ENCODE results near the gene B4GALNT4.

B4GALNT4 gene

GRCh38 chr11:371716-372590 lies 2.7 kb downstream of the B4GALNT4 start:
- no peak overlapping the region for H2AK5ac ChIP-seq (ENCODE audit: low read length, severe bottlenecking)
- H3K27me3 ChIP-seq (ENCODE audit: control insufficient read depth in 1 of 2, insufficient read depth in 1 of 2, low read length in 2 of 2), result peaks cover 4 to 50% of the 10 kb centered on the region in 2 experiments
- no peak overlapping the region for H3K4ac ChIP-seq (ENCODE audit: low read depth in 1 of 2, low read length in 2 of 2)
- no peak overlapping the region for H3K4me3 ChIP-seq (ENCODE audit: insufficient read depth in 1 of 2, low read depth in 1 of 2, low read length in 2 of 2)
- peak overlapping the region; percentile 22 for H4K91ac ChIP-seq (ENCODE audit: low read length)
- peaks cover 25% of the 10 kb centered on the region for H3K4me1 ChIP-seq (ENCODE audit: control insufficient read depth, insufficient read depth, low read depth, low read length)
- no peak for DNase-seq
- 94% methylated on average over 18 of the region's 19 CpGs for WGBS
- no peak overlapping the region for H4K8ac ChIP-seq (ENCODE audit: low read length)
- no peak overlapping the region for H2BK5ac ChIP-seq (ENCODE audit: low read depth, low read length, poor library complexity, severe bottlenecking)
- peaks cover 6% of the 10 kb centered on the region for H3K79me1 ChIP-seq (replicated peaks; ENCODE audit: low read length, poor library complexity, severe bottlenecking)
- no peak overlapping the region for H2BK120ac ChIP-seq (ENCODE audit: low read depth, low read length)
- H2AFZ ChIP-seq (ENCODE audit: low read depth, low read length), result no peak overlapping the region
- H3K9ac ChIP-seq (ENCODE audit: low read length), result no peak overlapping the region
- H3K18ac ChIP-seq (ENCODE audit: low read depth in 1 of 2, low read length in 2 of 2), result no peak overlapping the region
- no peak overlapping the region for H2BK12ac ChIP-seq (ENCODE audit: low read length in 2 of 2)
- H3K4me2 ChIP-seq (ENCODE audit: low read length, poor library complexity, severe bottlenecking), result no peak overlapping the region
- H3K23ac ChIP-seq (ENCODE audit: low read length in 2 of 2), result no peak overlapping the region
- H3K27ac ChIP-seq (ENCODE audit: low read length, poor library complexity, severe bottlenecking), result no peak overlapping the region
- no peak overlapping the region for H2BK15ac ChIP-seq (ENCODE audit: low read depth, poor library complexity, severe bottlenecking)
- no peaks in the 10 kb centered on the region for H3K9me3 ChIP-seq (ENCODE audit: control insufficient read depth, low read length)
- H3K14ac ChIP-seq (ENCODE audit: low read length in 2 of 2), result no peak overlapping the region
- H3K36me3 ChIP-seq (ENCODE audit: control insufficient read depth in 1 of 2, insufficient read depth in 2 of 2, low read depth in 1 of 2, low read length in 2 of 2), result peaks cover 0 to 49% of the 10 kb centered on the region in 2 experiments

- no peak overlapping the region for H2BK120ac ChIP-seq (ENCODE audit: low read depth, low read length)
- no peak overlapping the region for H3K4me3 ChIP-seq (ENCODE audit: insufficient read depth in 1 of 2, low read depth in 1 of 2, low read length in 2 of 2)
- H3K36me3 ChIP-seq (ENCODE audit: control insufficient read depth in 1 of 2, insufficient read depth in 2 of 2, low read depth in 1 of 2, low read length in 2 of 2), result peaks cover 0 to 60% of the 10 kb centered on the region in 2 experiments
- peaks cover 6% of the 10 kb centered on the region for H3K79me1 ChIP-seq (replicated peaks; ENCODE audit: low read length, poor library complexity, severe bottlenecking)
- H3K27me3 ChIP-seq (ENCODE audit: control insufficient read depth in 1 of 2, insufficient read depth in 1 of 2, low read length in 2 of 2), result peaks cover 0 to 47% of the 10 kb centered on the region in 2 experiments
- H3K4ac ChIP-seq (ENCODE audit: low read depth in 1 of 2, low read length in 2 of 2), result no peak overlapping the region
- no peak overlapping the region for H2BK12ac ChIP-seq (ENCODE audit: low read length in 2 of 2)
- H2AFZ ChIP-seq (ENCODE audit: low read depth, low read length), result no peak overlapping the region
- H3K4me2 ChIP-seq (ENCODE audit: low read length, poor library complexity, severe bottlenecking), result no peak overlapping the region
- H3K18ac ChIP-seq (ENCODE audit: low read depth in 1 of 2, low read length in 2 of 2), result no peak overlapping the region
- H4K8ac ChIP-seq (ENCODE audit: low read length), result no peak overlapping the region
- no peak for DNase-seq
- no peaks in the 10 kb centered on the region for H3K9me3 ChIP-seq (ENCODE audit: control insufficient read depth, low read length)
- no peak overlapping the region for H2AK5ac ChIP-seq (ENCODE audit: low read length, severe bottlenecking)
- H3K9ac ChIP-seq (ENCODE audit: low read length), result no peak overlapping the region
- no peak overlapping the region for H3K23ac ChIP-seq (ENCODE audit: low read length in 2 of 2)
- H3K14ac ChIP-seq (ENCODE audit: low read length in 2 of 2), result no peak overlapping the region
- H3K4me1 ChIP-seq (ENCODE audit: control insufficient read depth, insufficient read depth, low read depth, low read length), result peaks cover 24% of the 10 kb centered on the region
- H4K91ac ChIP-seq (ENCODE audit: low read length), result no peak overlapping the region
- no peak overlapping the region for H2BK15ac ChIP-seq (ENCODE audit: low read depth, poor library complexity, severe bottlenecking)
- 95% methylated on average over 40 of the region's 41 CpGs for WGBS
- H2BK5ac ChIP-seq (ENCODE audit: low read depth, low read length, poor library complexity, severe bottlenecking), result no peak overlapping the region
- H3K27ac ChIP-seq (ENCODE audit: low read length, poor library complexity, severe bottlenecking), result no peak overlapping the region
Measured at GRCh38 chr11:372809-373715, 3.8 kb downstream of the B4GALNT4 start.

- no peak overlapping the region for H3K4ac ChIP-seq (ENCODE audit: low read depth in 1 of 2, low read length in 2 of 2)
Measured at GRCh38 chr11:373716-374551, 4.6 kb downstream of the B4GALNT4 start.

More at GRCh38 chr11:373716-374551, 4.6 kb downstream of the B4GALNT4 start:
- Histone ChIP-seq H3K4me1 (ENCODE audit: control insufficient read depth, insufficient read depth, low read depth, low read length) (peaks cover 16% of the 10 kb centered on the region), H2BK5ac (ENCODE audit: low read depth, low read length, poor library complexity, severe bottlenecking) (no peak overlapping the region), H3K14ac (ENCODE audit: low read length in 2 of 2) (no peak overlapping the region), H3K9me3 (ENCODE audit: control insufficient read depth, low read length) (no peaks in the 10 kb centered on the region), H2BK15ac (ENCODE audit: low read depth, poor library complexity, severe bottlenecking) (no peak overlapping the region), H2BK12ac (ENCODE audit: low read length in 2 of 2) (no peak overlapping the region), H3K18ac (ENCODE audit: low read depth in 1 of 2, low read length in 2 of 2) (no peak overlapping the region), H4K8ac (ENCODE audit: low read length) (no peak overlapping the region), H4K91ac (ENCODE audit: low read length) (no peak overlapping the region), H2AK5ac (ENCODE audit: low read length, severe bottlenecking) (no peak overlapping the region), H3K27me3 (ENCODE audit: control insufficient read depth in 1 of 2, insufficient read depth in 1 of 2, low read length in 2 of 2) (peaks cover 0 to 48% of the 10 kb centered on the region in 2 experiments), H2AFZ (ENCODE audit: low read depth, low read length) (no peak overlapping the region), H2BK120ac (ENCODE audit: low read depth, low read length) (no peak overlapping the region), H3K9ac (ENCODE audit: low read length) (no peak overlapping the region), H3K4me2 (ENCODE audit: low read length, poor library complexity, severe bottlenecking) (no peak overlapping the region), H3K36me3 (ENCODE audit: control insufficient read depth in 1 of 2, insufficient read depth in 2 of 2, low read depth in 1 of 2, low read length in 2 of 2) (peaks cover 0 to 69% of the 10 kb centered on the region in 2 experiments), H3K4me3 (ENCODE audit: insufficient read depth in 1 of 2, low read depth in 1 of 2, low read length in 2 of 2) (no peak overlapping the region), H3K79me1 (replicated peaks; ENCODE audit: low read length, poor library complexity, severe bottlenecking) (peaks cover 8% of the 10 kb centered on the region), H3K27ac (ENCODE audit: low read length, poor library complexity, severe bottlenecking) (no peak overlapping the region), H3K23ac (ENCODE audit: low read length in 2 of 2) (no peak overlapping the region)
- WGBS, result 97% methylated on average over 23 of the region's 23 CpGs
- no peak for DNase-seq

Data from mesenchymal stem cell (in vitro differentiated cells and primary cell).